TTC549 (cell line): ENCODE results near the gene CCDC33.

Source experiments
- FAIRE-seq: peaks from 2 replicates; lab custom pipeline; 2012; peaks lifted over from hg19 to GRCh38; lab: Jason Lieb, UNC

The CCDC33 gene

GRCh38 chr15:74314795-74315438 lies 78.8 kb downstream of the CCDC33 start:
- FAIRE-seq: no peak

- FAIRE-seq: no peak
Measured at GRCh38 chr15:74315626-74316025, 79.5 kb downstream of the CCDC33 start.

GRCh38 chr15:74316141-74316540 lies 80.0 kb downstream of the CCDC33 start:
- FAIRE-seq: no peak

- no peak for FAIRE-seq
Measured at GRCh38 chr15:74317820-74318375, 81.8 kb downstream of the CCDC33 start.

GRCh38 chr15:74318376-74319137 lies 82.4 kb downstream of the CCDC33 start:
- FAIRE-seq: no peak

- FAIRE-seq: no peak
Measured at GRCh38 chr15:74319138-74319460, 83.0 kb downstream of the CCDC33 start.

- FAIRE-seq: no peak
Measured at GRCh38 chr15:74319596-74320351, 83.6 kb downstream of the CCDC33 start.

- FAIRE-seq: no peak
Measured at GRCh38 chr15:74320352-74321247, 84.5 kb downstream of the CCDC33 start.

GRCh38 chr15:74322558-74323180 lies 86.5 kb downstream of the CCDC33 start:
- no peak for FAIRE-seq

GRCh38 chr15:74324714-74325113 lies 88.6 kb downstream of the CCDC33 start:
- FAIRE-seq: no peak

- FAIRE-seq: no peak
Measured at GRCh38 chr15:74326746-74327145, 90.6 kb downstream of the CCDC33 start.

GRCh38 chr15:74327756-74328155 lies 91.6 kb downstream of the CCDC33 start:
- FAIRE-seq: no peak

GRCh38 chr15:74328331-74329056 lies 92.4 kb downstream of the CCDC33 start:
- no peak for FAIRE-seq

- no peak for FAIRE-seq
Measured at GRCh38 chr15:74330861-74331408, 94.8 kb downstream of the CCDC33 start.

- no peak for FAIRE-seq
Measured at GRCh38 chr15:74332011-74332410, 95.9 kb downstream of the CCDC33 start.

GRCh38 chr15:74332611-74333010 lies 96.5 kb downstream of the CCDC33 start:
- no peak for FAIRE-seq

GRCh38 chr15:74333093-74333492 lies 97.0 kb downstream of the CCDC33 start:
- FAIRE-seq: no peak

- FAIRE-seq: no peak
Measured at GRCh38 chr15:74333662-74334061, 97.5 kb downstream of the CCDC33 start.

GRCh38 chr15:74334127-74334526 lies 98.0 kb downstream of the CCDC33 start:
- FAIRE-seq: no peak

- FAIRE-seq: no peak
Measured at GRCh38 chr15:74335396-74335795, 99.3 kb downstream of the CCDC33 start.
